Astrocyte (in vitro differentiated cells and primary cell): Measurements from ENCODE around the gene PAPSS1.

Source experiments
- EZH2 ChIP-seq: IDR thresholded peaks from 2 replicates; pipeline ENCODE4 v1.6.1; 2012; ENCODE audit warnings: mild to moderate bottlenecking, low read length, inconsistent platforms; ENCODE audit not compliant: insufficient read depth
- TF ChIP-seq, protein P1 (sequence below): IDR thresholded peaks from 2 replicates; pipeline ENCODE4 v1.5.1; 2011; ENCODE audit warnings: low read depth, mild to moderate bottlenecking, inconsistent platforms, low read length, moderate library complexity; ENCODE audit not compliant: insufficient read depth

DNA sequence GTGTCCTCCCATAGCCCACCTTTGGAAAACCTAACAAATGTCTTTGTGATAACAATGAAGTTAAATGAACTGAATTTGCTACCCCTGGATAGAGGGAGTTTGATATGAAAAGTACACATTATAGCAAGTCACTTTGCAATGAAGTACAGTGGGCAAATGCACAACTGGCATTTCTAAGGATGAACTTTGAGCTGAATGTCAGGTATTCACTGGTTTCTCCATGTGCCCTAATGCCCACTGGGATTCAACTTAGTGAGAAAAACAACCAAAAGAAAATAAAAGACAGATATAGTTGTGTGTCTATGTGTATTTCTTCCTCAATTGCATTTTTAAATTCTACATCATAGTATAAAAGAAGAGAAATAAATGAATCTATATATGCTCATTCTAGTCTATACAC is 51.0 kb downstream of the PAPSS1 start:
- TF ChIP-seq, protein P1, sequence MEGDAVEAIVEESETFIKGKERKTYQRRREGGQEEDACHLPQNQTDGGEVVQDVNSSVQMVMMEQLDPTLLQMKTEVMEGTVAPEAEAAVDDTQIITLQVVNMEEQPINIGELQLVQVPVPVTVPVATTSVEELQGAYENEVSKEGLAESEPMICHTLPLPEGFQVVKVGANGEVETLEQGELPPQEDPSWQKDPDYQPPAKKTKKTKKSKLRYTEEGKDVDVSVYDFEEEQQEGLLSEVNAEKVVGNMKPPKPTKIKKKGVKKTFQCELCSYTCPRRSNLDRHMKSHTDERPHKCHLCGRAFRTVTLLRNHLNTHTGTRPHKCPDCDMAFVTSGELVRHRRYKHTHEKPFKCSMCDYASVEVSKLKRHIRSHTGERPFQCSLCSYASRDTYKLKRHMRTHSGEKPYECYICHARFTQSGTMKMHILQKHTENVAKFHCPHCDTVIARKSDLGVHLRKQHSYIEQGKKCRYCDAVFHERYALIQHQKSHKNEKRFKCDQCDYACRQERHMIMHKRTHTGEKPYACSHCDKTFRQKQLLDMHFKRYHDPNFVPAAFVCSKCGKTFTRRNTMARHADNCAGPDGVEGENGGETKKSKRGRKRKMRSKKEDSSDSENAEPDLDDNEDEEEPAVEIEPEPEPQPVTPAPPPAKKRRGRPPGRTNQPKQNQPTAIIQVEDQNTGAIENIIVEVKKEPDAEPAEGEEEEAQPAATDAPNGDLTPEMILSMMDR: no peak
- TF ChIP-seq EZH2: no peak
